Body of pancreas (tissue), 4 donors: ENCODE results near the gene KCNMB2. TPM values are rescaled to one million over a fixed set of nuclear protein-coding genes. Genes with fewer than 3 reads are reported as not detected.

Source experiments
- ATAC-seq: fragments of 150-250 bp; one replicate; pipeline ENCODE4 v1.9.1; 2016
- DNase-seq, 4 donors: peaks; one replicate each; pipeline ENCODE4 v3.0.0-alpha.2; 2019
- H3K27ac ChIP-seq, 4 donors: fragments of 200-600 bp; sonication (generic); 1 replicate in 3 of 4; 2 replicates in 1 of 4; pipeline versions ENCODE4 v1.5.1 to v1.6.1; 2016 to 2019; ENCODE audit warnings: mild to moderate bottlenecking in 1 of 4, mixed read lengths in 1 of 4, moderate library complexity in 1 of 4
- H3K27me3 ChIP-seq, 2 donors: fragments of 200-600 bp; sonication (generic); one replicate each; pipeline ENCODE4 v1.6.0; 2016; ENCODE audit warnings: mild to moderate bottlenecking in 1 of 2
- H3K36me3 ChIP-seq, 2 donors: fragments of 200-600 bp; sonication (generic); replicated peaks in 1 of 2; 2 replicates each; pipeline ENCODE4 v1.5.1; 2016; ENCODE audit warnings: low read depth in 2 of 2; ENCODE audit not compliant: insufficient read depth in 1 of 2
- H3K4me1 ChIP-seq: fragments of 200-600 bp; sonication (generic); one replicate; pipeline ENCODE4 v1.6.0; 2016
- H3K4me3 ChIP-seq, 2 donors: fragments of 200-600 bp; sonication (generic); 1 replicate in 1 of 2; 2 replicates in 1 of 2; pipeline ENCODE4 v1.5.1; 2016 to 2019
- H3K9me3 ChIP-seq, 3 donors: fragments of 200-600 bp; sonication (generic); 1 replicate in 2 of 3; 2 replicates in 1 of 3; pipeline ENCODE4 v1.5.1; 2016
- POLR2A ChIP-seq, 3 donors: fragments of 450-650 bp; IDR thresholded peaks; one replicate each; pipeline ENCODE4 v1.6.1; 2016; ENCODE audit warnings: antibody characterized with exemption in 3 of 3, mild to moderate bottlenecking in 2 of 3
- WGBS, 2 donors: methylation state at CpG; one replicate each; pipeline ENCODE4 v1.1.5; 2017; 5-methylcytosine and 5-hydroxymethylcytosine counted together
- intact Hi-C: fragments of 100-400 bp; cut with DNase I; formaldehyde crosslinking; loops from one replicate; pipeline ENCODE4 v1.15.1; 2023
- total RNA-seq, 2 donors: library from RNA; depleted of rRNA; stranded (reverse); fragments of >200 nt; gene quantifications; one replicate each; pipeline ENCODE4 v1.1.0, GENCODE V29; 2016
- TF ChIP-seq, protein P1 (sequence below), 7 experiments: fragments of 450-650 bp in 4 of 7; fragments of 200-600 bp in 3 of 7; sonication (generic) in 3 of 7; IDR thresholded peaks; one replicate each; pipeline ENCODE4 v1.5.1; 2016 to 2019; ENCODE audit warnings: antibody characterized with exemption in 7 of 7

Gene KCNMB2
- total RNA-seq, 2 donors from 2014 or later: 2.3 TPM; not detected in 1

DNA sequence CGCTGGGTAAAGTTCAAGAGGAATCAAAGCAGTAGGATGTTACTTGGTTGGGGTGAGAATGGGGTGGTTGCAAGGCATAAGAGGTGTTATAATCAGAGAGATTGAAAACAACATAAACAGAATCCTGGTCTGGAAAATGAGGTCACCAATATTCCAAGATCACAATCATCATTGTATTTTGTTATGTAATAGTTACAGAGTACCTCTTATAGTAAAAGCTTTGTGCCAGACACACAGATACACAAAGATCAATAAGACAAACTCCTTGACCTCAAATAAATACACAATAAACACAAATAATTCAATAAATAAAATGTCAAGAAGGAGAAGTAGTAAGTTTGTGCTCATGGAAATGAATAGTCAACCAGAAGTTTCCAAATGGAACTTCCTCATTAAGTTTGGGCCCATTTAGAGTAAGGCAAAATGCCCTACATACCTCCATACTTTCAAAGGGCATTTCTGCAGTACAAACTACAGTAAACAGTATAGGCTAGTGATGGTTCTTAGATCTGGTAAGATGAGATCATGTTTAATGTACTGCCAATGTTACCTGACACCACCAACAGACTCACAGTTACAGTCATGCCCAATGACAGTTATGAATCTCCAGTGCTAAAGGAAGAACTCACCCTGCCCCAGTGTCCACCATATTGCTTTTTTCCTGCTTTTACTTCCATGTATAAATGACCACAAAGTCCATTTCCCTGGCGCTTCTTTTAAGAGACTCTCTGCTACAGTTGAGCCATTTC is 93.4 kb downstream of the KCNMB2 start:
- DNase-seq: no peak

DNA sequence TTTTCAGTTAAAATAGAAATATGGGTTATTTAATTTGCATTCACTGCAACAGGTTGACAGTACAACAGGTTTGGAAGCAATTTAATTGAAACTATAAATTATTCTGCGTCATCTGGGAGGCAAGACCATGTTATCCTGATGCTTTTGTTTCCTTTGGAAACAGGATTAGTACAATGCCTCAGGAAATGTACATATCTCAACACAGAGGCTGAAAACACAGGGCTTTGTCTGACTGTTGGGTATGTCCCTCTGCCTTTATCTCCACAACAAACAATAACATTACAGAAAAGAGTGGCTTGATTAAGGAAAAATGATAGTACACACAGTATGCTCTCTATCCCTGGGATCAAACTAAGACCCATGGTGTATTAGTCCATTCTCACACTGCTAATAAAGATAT is 95.7 kb downstream of the KCNMB2 start:
- Histone ChIP-seq H3K4me3 (no peak overlapping the region), H3K36me3 (no peaks in the 10 kb centered on the region), H3K9me3 (no peaks in the 10 kb centered on the region), H3K27ac (no peak overlapping the region), H3K27me3 (no peaks in the 10 kb centered on the region), H3K4me1 (no peaks in the 10 kb centered on the region)
- no peak for TF ChIP-seq POLR2A (IDR thresholded peaks at IDR 0.05)
- TF ChIP-seq, protein P1, sequence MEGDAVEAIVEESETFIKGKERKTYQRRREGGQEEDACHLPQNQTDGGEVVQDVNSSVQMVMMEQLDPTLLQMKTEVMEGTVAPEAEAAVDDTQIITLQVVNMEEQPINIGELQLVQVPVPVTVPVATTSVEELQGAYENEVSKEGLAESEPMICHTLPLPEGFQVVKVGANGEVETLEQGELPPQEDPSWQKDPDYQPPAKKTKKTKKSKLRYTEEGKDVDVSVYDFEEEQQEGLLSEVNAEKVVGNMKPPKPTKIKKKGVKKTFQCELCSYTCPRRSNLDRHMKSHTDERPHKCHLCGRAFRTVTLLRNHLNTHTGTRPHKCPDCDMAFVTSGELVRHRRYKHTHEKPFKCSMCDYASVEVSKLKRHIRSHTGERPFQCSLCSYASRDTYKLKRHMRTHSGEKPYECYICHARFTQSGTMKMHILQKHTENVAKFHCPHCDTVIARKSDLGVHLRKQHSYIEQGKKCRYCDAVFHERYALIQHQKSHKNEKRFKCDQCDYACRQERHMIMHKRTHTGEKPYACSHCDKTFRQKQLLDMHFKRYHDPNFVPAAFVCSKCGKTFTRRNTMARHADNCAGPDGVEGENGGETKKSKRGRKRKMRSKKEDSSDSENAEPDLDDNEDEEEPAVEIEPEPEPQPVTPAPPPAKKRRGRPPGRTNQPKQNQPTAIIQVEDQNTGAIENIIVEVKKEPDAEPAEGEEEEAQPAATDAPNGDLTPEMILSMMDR (IDR thresholded peaks at IDR 0.05): no peak
- WGBS, 2 donors: 64 to 85% methylated on average over 1 of the region's 1 CpG
- intact Hi-C loops: no loop called here
- DNase-seq (no peak), ATAC-seq (no peak)

More for the DNA sequence above, 93.4 kb downstream of the KCNMB2 start:
- Histone ChIP-seq H3K4me3 (no peak overlapping the region), H3K27ac (no peak overlapping the region), H3K27me3 (no peaks in the 10 kb centered on the region), H3K4me1 (no peaks in the 10 kb centered on the region), H3K9me3 (no peaks in the 10 kb centered on the region), H3K36me3 (no peaks in the 10 kb centered on the region)
- no peak for ATAC-seq
- TF ChIP-seq, protein P1 (IDR thresholded peaks at IDR 0.05): no peak
- TF ChIP-seq POLR2A (IDR thresholded peaks at IDR 0.05): no peak
- intact Hi-C loops: no loop called here
- 79 to 84% methylated on average over 2 of the region's 2 CpGs for WGBS, 2 donors

DNA sequence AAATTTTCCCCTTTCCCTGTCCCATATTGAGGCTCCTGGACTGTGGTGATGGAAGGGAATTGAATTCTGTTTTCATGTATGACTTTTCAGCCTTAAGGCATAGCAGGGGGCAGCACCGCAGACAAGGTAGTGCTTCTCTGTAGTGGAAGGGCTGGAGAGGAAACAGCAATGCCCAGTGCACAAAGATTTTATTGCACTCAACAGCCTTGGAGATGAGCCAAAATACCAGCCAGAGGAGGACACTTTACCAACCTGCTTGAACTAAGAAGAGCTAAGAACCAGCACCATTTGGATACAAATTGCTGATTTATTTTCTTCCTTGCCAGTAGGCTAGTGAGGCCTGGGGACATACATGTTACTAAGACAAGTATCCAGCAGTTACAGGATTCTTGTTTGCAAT is 98.7 kb downstream of the KCNMB2 start:
- Histone ChIP-seq H3K4me3 (no peak overlapping the region), H3K27me3 (no peaks in the 10 kb centered on the region), H3K27ac (no peak overlapping the region), H3K4me1 (no peaks in the 10 kb centered on the region), H3K36me3 (no peaks in the 10 kb centered on the region), H3K9me3 (no peaks in the 10 kb centered on the region)
- intact Hi-C loops: no loop called here
- ATAC-seq (no peak), DNase-seq (no peak)
- WGBS, 2 donors: 0 to 50% methylated on average over 1 of the region's 1 CpG
- no peak for TF ChIP-seq POLR2A (IDR thresholded peaks at IDR 0.05)
- TF ChIP-seq, protein P1 (IDR thresholded peaks at IDR 0.05): no peak

DNA sequence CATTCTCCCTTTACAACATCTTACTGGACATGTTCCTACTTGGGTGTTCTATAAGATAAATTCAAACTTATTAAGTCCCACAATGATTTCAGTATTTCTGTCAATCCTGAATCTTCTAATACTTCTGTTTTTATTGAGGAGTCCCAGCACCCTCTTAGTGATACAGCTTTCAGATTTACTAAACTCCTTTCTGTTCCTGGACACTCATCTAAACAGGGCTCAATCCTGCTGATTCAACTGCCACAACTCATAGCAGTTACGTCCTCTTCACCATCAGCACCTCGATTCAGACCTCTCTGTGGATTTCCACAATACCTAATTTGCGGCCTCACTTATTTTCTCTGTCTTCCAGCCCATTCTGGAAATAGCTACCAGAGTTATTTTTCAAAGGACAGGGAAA is 101.6 kb downstream of the KCNMB2 start:
- intact Hi-C loops: no loop called here
- H3K9me3 ChIP-seq: no peaks in the 10 kb centered on the region
- no peak overlapping the region for H3K4me3 ChIP-seq
- DNase-seq (no peak), ATAC-seq (no peak)
- H3K4me1 ChIP-seq: no peaks in the 10 kb centered on the region
- no peaks in the 10 kb centered on the region for H3K27me3 ChIP-seq
- no peak for TF ChIP-seq POLR2A (IDR thresholded peaks at IDR 0.05)
- TF ChIP-seq, protein P1 (IDR thresholded peaks at IDR 0.05): no peak
- H3K27ac ChIP-seq: no peak overlapping the region
- 62 to 73% methylated on average over 3 of the region's 3 CpGs for WGBS, 2 donors
- H3K36me3 ChIP-seq: no peaks in the 10 kb centered on the region

DNA sequence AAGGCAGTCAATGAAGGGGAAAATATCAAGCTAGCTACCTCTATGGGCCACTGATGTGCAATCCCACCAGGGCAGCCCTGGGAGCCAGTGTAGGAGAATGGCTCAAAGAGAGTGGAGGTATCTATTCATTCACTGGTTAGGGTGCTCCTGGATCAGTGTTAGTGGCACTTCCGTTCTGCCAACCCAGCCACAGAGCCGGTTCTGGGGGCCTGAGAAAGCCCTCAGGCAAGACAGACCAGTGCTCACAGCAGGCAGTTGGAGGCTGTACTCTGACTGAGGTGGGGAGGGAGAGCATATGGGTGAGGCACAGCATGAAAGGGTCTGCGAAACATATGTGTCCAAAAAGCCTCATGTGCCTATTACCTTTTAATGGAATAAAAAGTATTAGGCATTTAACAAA is 109.3 kb downstream of the KCNMB2 start:
- H3K27me3 ChIP-seq: no peaks in the 10 kb centered on the region

More for the DNA sequence above, 109.3 kb downstream of the KCNMB2 start:
- TF ChIP-seq POLR2A (IDR thresholded peaks at IDR 0.05): no peak
- TF ChIP-seq, protein P1 (IDR thresholded peaks at IDR 0.05): no peak
- no peaks in the 10 kb centered on the region for H3K36me3 ChIP-seq
- intact Hi-C loops: no loop called here
- no peak overlapping the region for H3K4me3 ChIP-seq
- ATAC-seq: no peak
- H3K27ac ChIP-seq: no peak overlapping the region
- no peaks in the 10 kb centered on the region for H3K9me3 ChIP-seq
- no peaks in the 10 kb centered on the region for H3K4me1 ChIP-seq
- 77 to 86% methylated on average over 2 to 3 of the region's 3 CpGs for WGBS, 2 donors
- DNase-seq: no peak
